ENCODE data around the gene KRTAP10-5.
"Not testable (repeated sequence)": the region's sequence is repeated elsewhere in the genome, so short reads cannot be mapped to it uniquely, and the experiment has no call there.

Gene KRTAP10-5

DNA sequence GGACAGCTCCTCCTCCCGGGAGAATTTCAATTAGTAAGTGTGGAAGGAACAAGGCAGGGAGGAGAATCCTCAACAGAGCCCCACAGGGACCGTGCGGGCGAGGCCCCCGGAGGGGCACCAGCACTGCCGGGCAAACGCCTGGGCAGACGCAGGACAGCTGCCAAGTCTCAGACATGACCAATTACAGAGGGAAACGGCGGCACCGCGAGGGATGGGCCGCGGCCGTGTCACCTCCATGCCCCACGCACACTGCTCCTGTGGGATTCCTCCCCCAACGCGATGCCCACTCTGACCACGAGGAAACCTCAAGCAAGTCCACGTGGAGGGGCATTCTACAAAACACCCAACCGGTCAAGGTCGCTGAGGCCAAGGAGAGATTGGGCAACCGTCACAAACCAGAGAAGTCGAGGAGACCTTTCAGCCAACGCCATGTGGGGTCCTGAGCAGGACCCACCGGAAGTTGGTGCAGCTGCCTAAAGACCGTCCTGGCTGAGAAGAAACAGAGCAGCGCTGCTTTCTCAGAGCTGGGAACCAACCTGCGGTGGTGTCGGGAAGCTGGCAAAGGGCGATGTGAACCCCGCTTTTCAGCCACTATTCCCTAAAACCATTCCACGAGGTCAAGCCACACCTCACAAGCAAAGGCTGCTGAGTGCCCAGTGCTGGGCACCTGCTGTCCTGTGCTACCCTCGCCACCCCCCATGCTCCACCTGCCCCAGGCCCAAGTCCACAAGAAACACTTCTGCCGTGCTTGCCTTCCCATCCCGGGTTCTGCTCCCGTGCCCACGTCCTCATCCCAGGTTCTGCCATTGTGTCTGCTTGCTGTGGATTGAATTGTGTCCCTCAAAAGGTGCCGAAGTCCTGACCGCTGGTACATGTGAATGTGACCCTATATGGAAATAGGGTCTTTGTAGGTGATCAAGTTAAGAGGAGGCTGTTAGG lies 8.3 kb downstream of the KRTAP10-5 start:
- no peak for DNase-seq

DNA sequence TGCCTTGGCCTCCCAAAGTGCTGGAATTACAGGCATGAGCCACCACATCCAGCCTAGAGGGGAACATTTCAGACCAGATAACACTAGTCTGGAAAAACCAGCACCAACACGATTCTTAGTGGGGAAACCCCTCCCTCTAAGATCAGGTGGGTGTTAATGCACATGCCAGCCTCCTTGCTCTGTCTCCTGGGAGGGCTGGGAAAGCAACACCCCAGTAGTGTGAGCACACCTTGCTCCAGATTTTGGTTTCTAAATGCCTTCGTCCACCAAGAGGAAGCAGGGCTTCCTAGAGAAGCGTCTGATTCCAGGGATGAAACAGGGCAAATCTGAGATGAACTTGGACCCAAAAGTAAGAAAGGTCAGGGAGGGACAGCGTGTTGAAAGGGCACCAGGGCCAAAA lies 9.1 kb downstream of the KRTAP10-5 start:
- DNase-seq, result no peak

DNA sequence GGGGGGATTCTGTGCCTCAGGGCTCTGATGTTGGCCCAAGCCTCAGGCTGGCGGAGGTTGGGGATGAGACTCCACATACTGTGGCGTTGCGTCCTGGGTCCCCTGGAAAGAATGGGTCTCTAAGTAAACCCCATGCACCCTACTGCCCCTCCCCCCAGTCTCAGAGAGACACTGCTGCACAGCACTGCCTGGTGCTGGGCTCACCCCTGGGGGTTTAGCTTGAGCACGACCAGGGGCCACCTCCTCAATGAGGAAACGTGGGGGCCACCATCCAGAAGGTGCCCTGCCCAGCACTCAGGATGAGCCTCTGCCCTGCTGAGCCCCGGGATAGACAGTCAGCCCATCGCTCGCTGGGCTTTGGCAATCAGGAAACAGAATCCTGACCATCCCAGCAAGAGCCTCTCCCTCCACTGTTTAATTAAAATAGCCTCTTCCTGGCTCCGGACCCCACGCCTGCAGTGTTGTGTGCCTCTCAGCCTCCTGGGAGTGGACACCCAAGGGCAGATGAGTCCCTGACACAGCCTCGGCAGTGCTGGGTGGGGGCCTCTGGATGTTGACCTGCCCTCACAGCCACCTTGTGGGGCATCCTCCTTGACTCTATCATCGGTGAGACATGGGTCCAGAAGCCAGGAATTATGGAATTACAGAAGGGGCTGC lies 10.4 kb downstream of the KRTAP10-5 start:
- DNase-seq, result no peak

DNA sequence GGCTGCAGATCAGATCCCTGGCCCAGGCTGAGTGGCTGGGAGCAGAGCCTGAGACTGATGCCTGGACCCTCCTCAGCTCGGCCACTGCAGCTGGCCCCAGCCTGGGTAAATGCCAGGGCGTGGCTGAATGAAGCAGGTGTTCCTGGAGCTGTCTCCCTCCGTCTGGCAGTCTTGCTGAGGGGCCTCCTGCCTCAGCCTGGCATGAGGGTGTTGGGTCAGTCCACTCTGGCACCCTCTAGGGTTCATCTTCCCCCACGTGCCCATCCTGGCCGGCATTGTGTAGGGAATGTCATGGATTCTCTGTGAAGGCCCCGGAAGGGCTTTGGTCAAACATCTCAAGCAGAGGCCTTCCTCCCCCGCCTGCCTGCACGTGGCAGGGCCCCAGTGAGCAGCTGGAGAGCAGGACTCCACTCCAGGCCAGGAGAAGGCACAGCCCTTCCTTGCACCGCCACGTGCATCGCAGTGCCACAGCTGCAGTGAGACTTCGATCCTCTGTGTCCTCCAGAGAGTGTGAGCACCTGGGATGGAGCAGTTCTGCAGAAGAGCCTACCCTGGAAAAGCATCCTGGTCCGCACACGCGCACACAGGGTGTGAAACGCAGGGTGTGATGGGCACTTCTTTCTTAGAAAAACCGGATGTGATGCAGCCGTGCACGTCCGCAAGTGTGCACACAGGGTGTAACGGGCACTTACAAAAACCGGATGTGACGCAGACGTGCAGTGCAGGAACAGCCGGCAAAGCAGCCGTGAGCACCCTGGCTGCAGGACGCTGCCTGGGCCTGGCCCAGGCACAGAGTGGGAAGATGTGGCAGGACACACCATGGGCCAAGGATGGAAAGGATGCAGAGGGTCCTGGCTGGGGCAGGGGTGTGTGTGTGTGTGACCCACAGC lies 11.5 kb downstream of the KRTAP10-5 start:
- DNase-seq, result no peak

DNA sequence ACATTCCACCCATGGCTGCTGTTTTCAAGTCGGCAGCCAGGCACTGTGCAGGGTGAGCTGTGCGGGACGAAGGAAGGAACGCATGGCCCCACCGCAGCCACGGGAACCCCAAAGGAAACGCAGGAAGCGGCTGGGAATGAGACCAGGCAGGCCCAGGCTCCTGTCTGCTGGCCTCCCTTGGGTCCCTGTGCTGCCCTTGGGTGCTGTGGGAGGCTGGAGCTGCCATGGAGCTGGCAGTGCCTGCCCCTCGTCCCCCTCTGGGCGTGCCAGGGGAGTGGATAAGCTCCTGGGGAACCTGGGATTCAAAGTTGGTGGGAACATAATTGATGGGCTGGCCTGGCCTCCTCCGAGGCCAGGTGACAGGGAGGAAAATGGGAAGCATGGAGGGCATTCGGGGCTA lies 12.1 kb downstream of the KRTAP10-5 start:
- no peak for DNase-seq

DNA sequence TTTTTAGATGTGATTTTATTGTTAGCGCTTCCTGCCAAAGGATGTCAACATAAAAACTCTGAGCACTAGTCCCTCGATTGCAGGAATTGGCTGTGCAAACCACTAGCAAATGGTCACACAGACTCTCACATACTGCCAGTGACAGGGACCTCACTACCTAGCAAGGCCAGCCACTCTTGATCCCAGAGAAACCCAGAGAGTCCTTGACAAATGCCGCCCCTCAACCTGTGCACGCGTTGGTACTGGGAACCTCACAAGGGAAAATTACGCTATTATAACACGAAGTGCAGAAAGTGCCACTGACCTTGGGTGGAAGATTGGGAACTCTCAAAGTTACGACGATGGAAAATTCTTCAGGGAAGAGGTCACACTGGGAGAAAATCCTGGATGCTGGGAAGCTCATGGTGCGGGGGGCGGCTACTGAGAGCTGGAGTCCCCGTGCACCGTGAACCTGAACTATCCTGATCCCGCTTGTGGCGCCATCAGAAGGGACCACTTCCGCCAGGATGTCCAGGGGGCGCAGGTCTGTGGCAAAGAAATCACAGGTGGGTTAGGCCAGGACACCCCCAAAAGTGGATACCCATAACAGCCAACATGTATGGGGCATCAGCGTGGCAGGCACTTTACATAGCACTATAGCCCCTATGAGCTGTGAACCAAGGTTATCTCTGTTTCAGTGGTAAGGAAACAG lies 12.8 kb downstream of the KRTAP10-5 start:
- DNase-seq, result no peak

DNA sequence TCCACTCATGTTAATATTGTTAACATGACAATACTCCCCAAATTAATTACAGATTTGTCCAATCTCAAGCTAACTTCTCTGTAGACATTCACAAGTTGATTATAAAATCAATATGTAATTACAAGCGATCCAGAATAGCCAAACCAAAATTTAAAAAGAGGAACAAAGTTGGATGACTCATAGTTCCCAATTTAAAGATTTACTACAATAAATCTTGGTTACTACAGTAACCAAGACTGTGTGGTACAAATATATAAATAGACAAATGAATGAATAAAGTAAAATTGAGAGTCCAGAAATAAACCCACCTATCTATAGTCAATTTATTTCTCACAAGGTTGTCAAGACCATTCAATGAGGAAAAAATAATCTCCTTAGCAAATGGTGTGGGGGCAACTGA lies 14.0 kb downstream of the KRTAP10-5 start:
- DNase-seq, result no peak

DNA sequence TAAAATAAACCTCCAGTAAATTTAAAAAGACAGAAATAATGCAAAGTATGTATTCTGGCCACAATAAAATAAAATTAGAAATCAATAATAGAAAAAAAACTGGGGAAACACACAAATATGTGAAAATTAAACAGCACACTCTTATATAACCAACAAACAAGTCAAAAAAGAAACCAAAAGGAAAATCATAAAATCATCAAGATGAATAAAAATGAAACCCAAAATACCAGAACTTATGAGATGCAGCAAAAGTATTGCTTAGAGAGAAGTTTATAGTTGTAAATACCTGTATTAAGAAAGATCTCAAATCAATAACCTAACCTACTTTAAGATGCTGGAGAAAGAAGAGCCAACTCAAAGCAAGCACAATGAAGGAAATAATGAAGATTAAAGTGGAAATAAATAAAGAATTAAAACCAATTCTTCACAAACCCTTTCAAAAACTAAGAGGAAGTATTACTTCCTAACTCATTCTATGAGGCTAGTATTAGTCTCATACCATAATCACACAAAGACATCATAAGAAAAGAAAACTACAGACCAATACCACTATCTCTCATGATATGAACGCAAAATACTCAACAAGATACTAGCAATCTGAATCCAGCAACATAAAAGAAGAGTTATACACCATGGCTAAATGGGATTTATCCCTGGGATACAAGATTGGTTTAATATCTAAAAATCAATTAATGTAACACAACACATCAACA lies 15.4 kb downstream of the KRTAP10-5 start:
- no peak for DNase-seq

DNA sequence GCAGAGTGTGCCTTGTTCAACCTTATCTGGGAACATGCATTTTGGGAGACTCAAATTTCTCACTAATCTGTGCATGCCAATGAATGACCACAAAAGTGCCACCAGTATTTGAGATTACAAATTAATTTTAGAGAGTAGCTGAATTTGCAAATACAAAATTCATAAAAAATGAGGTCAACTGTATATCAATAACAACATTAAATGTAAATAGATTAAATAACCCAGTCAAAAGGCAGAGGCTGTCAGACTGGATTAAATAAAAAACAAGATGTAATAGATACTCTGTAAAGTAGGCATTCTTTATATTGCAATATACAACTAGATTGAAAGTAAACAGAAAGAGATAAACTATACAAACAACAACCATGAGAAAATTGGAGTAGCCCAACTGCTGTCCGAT lies 16.3 kb downstream of the KRTAP10-5 start:
- no peak for DNase-seq

DNA sequence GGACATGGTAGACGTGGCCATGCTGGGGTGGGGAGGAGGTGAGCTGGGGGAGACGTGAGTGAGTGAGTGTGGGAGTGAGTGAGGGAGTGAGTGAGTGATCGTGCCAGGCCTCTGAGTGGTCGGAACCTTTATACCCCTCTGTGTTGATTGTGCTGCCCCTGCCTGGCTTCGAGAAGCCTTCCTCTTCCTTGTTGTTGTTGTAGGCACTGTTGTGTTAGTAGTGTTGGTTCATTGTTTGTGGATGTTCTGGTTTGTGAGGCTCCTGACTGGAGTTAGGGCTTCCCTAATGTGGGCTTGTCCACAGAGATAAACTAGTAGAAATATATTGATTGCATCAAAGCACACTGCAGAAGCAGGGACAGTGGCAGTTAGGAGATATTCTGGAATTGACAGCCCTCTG lies 21.7 kb downstream of the KRTAP10-5 start, which contains the start of gene KRTAP10-3:
KRTAP10-3 (minus strand) TSS at position 101 of the 400 bp plus-strand sequence; CDS start at position 21, 80 bp downstream.
- no peak for DNase-seq

DNA sequence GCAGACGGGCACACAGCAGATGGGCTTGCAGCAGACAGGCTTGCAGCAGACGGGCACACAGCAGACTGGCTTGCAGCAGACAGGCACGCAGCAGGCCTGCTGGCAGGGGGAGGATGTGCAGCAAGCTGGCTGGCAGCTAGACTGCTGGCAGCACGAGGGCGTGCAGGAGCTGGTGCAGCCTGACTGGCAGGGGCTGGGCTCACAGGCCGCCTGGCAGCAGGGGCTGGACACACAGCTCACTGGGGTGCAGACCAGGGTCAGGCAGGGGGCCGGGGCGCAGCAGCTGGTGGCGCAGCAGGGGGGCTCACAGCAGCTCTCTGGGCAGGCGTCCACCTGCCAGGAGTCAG lies 22.1 kb downstream of the KRTAP10-5 start:
- not testable (repeated sequence) for DNase-seq

DNA sequence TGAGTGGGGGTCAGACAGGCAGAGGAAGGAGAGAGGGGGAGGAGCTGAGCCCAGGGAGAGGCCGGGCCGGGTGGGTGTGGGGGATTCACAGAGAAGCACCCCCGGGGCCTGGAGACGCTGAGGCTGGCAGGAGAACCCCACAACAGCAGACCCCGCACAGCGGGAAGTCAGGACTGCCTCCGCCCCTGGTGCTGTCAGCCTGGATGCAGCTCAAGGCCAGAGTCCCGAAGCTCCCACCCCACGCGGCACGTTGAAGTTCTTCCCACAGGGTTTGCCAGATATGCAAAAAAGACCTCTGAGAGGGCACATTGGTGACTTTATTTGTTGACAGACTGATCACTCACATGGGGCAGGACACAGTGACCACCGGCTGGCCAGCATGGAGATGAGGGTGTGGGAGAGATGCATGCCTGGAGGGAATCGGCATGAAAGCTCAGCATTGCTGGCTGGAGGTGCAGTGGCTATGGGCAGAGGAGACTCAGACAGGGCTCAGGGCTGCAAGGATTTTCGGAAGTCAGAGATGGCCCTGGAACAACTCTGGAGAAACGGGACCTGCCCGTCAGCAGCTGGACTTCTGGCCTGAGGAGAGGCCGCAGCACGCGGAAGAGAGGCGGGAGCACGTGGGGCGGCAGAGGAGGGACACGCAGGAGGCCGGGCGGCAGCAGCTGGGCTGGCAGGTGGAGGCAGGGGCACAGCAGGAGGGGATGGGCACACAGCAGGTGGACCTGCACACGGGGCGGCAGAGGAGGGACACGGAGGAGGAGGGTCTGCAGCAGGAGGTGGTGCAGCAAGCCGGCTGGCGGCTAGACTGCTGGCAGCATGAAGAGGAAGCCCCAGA lies 22.7 kb downstream of the KRTAP10-5 start:
- DNase-seq, result no peak

DNA sequence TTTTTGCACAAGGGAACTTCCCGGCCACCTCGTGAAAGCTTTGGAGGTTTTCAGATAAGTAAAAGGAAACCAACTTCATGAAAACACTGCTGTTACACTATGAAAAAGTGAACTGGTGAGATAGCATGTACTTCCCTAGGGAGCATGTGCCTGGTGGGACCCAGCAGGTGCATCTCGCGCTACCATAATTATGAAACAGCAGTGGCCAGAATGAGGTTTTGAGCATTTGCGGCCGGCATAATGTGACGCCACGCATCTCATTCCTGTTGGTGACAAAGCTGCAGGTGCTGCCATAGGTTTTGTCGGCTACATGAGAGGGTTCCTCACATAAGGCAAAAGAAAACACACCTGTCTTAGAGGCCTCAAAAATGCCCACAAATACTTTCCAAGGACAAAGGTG lies 23.5 kb downstream of the KRTAP10-5 start:
- no peak for DNase-seq

DNA sequence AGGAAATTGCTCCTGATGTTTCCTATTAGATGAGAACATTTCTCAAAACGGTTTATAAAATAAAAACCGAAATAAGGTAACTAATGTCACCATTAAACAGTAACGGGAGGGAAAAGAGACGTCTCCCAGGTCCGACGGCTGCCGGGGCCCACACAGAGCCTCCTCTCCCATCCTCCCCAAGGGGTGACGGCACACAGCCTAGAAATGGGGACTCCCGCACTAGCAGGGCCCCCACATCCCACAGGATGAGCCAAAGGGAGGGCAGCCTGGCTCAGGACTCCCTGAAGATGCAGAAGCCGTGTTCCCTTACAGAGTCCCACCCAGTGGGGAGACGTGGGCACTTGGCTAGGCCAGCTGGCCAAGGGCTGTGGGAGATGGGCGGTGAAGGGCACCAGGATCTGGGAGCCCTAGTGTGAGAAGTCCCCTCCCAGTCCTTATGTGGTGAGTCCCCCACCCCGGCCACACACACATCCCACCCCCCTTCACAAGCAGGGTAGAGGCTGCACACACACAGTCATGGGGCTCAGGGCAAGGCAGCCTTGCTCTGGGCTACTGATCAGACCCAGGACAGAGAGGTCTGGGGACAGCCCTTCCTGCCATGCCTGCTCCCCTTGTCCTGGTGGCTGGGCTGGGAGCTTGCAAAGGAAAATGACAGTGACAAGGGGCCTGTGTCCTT lies 25.1 kb downstream of the KRTAP10-5 start:
- no peak for DNase-seq

DNA sequence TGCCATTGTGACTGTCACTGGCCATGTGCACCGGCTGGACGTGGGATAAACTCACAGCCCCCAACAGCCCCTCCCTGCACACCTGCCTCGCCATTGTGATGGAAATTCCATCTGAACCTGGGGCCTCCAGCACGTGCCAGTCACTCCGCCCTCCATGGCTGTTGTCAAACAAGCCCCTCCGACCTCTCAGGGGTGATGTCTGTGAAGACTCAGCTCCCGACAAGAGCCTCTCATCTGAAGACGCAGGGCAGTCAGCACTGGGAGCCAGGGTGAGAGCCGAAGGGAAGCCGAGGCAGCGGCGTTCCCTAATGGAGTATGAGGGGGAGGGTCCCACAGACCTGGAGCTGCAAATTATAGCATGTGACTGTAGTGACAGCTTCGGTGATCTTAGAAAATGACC lies 27.7 kb downstream of the KRTAP10-5 start:
- DNase-seq, result no peak

DNA sequence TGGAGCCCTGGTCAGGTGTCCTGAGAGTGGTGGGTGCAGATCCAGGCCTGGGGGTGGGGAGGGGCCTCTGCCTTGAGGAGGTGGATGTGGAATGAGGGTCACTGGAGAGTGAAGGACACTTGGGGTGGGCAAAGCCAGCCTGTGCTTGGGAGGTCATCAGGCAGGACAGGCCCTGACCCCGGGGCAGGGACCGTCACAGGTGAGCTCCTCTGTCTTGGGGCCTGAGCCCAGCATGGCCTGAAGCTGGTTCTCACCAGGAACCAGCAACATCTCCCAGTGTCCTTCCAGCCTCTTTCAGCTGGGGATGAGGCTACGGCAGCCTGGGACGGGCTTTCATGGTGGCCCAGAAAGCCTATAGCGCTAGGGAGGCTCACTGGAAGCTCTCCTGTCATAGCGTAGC lies 28.3 kb downstream of the KRTAP10-5 start:
- no peak for DNase-seq

DNA sequence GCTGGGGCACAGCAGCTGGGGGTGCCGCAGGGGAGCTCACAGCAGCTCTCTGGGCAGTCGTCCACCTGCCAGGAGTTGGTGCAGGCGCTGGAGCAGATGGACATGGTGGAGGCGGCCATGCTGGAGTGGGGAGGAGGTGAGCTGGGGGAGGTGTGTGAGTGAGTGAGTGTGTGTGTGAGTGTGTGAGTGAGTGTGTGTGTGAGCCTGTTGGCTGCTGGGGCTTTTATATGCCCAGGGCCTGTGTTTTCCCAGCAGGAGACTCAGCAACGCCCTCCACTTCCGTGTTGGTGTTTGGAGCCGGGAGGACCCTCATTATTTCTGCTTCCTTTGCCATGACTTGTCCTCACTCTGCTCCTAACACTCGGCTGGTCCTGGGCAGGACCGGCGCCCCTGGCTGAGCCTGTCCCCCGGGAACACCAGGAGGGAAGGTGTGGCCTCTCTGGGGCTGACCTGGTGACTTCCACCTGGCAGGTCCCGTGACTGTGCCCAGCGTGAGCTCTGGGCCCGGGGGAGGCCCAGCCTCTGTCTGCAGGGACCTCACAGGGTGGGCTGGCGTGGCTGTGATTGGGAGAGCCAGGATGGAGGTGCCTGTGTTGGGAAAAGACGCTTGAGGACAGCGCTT lies 29.0 kb downstream of the KRTAP10-5 start, which contains the start of gene KRTAP10-2:
KRTAP10-2 (minus strand) TSS at position 166 of the 622 bp plus-strand sequence; CDS start at position 119, 47 bp downstream.
- no peak for DNase-seq

DNA sequence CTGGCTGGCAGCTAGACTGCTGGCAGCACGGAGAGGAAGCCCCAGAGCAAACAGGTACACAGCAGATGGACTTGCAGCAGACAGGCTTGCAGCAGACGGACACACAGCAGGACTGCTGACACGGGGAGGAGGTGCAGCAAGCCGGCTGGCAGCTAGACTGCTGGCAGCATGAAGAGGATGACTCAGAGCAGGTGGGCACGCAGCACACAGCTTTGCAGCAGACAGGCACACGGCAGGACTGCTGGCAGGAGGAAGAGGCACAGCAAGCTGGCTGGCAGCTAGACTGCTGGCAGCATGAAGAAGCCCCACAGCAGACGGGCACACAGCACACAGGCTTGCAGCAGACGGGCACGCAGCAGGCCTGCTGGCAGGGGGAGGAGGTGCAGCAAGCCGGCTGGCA lies 29.6 kb downstream of the KRTAP10-5 start:
- DNase-seq, result no peak

DNA sequence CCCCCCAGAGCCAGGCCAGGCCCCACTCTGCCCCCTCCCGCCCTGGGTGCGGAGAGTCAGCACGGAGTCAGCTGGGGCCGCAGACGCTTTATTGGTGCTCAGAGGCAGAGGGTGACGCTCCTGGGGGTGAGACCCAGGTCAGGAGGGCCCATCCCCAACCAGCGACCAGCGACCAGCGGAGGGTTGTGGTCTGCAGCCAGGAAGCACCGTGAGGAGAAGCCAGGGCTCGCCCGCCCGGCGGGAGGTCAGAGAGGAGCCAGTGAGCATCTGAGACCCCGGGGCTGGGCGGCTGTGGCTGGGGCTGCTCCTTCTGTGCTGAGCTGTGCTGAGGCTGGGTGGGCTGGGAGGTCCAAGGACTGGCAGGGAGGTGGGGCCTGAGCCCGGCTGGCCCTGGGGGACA lies 30.1 kb downstream of the KRTAP10-5 start:
- DNase-seq, result not testable (repeated sequence)

All from fibroblast of skin of abdomen (primary cell).